Gastroesophageal sphincter (tissue), 3 donors: ENCODE measurements around the gene ROCK1.

Experiments
- CTCF ChIP-seq, 4 experiments: fragments of 200-600 bp in 2 of 4; fragments of 450-650 bp in 2 of 4; sonication (generic) in 1 of 4; IDR thresholded peaks; one replicate each; pipeline ENCODE4 v1.5.1; 2017 to 2019; ENCODE audit warnings: antibody characterized with exemption in 4 of 4, mild to moderate bottlenecking in 2 of 4, moderate library complexity in 2 of 4
- EP300 ChIP-seq: sonication (generic); formaldehyde crosslinking; IDR thresholded peaks from one replicate; pipeline ENCODE4 v1.6.1; 2017; ENCODE audit warnings: antibody characterized with exemption, mild to moderate bottlenecking

- peak in 3 of 4 experiments; percentile 32 to 41 (median 35) for TF ChIP-seq CTCF (IDR thresholded peaks at IDR 0.05)
- TF ChIP-seq EP300 = no peak
These were observed 139.7 kb downstream of the ROCK1 start for GRCh38 chr18:20971886-20972267.
